HG02884 (cell line): ENCODE data around the gene TFDP2.
"Not testable (repeated sequence)": the region's sequence is repeated elsewhere in the genome, so short reads cannot be mapped to it uniquely, and the experiment has no call there.

Source experiments
- ATAC-seq: cut with Tn5 transposase; IDR thresholded peaks from one replicate; pipeline ENCODE4 v1.9.1; 2021; ENCODE audit warnings: mild to moderate bottlenecking, moderate library complexity; ENCODE audit not compliant: unreplicated experiment

Gene TFDP2, protein sequence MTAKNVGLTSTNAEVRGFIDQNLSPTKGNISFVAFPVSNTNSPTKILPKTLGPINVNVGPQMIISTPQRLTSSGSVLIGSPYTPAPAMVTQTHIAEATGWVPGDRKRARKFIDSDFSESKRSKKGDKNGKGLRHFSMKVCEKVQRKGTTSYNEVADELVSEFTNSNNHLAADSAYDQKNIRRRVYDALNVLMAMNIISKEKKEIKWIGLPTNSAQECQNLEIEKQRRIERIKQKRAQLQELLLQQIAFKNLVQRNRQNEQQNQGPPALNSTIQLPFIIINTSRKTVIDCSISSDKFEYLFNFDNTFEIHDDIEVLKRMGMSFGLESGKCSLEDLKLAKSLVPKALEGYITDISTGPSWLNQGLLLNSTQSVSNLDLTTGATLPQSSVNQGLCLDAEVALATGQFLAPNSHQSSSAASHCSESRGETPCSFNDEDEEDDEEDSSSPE

DNA sequence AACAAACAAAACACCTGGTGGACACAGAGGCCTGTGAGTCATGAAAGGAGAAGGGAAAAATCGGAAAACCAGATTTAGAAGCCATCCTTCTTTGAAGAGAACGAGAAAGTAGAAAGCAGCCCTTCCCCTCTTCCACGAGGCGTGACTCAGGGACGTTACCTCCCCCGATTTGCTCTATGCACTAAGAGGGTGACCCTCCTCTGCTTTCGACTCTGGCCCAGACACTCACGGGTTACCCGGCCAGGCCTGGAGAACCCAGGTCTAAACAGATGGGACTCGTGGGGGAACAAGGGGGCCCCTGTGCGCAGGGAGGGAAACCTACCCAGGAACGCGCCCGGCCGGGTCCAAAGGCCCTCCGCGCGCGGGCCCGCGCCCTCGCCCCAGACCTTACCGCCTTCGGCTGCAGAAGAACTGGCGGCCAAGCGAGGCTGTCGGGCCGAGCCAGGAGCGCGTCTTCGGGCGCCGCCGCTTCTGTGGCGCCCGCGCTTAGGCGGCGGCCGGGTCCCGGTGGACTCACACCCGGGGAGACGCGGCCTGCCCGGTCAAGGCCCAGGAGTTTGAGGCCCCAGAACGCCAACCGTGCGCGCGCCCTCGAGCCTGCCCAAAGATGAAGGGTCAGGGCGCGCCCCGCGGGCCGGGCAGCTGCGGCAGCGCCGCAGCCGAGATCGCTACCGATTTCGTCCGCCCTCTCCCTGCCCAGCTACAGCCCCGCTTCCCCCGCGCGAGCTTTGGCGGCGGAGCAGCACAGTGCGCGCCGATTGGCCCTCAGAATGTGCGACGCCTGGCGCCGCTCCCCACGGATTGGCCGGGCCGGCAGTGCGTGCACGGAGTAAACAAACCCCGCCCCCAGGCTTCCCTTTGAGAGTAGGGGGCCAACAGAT lies at the start of gene TFDP2:
Gene TFDP2, minus strand, starts transcription at position 753 of the 881 bp plus-strand sequence. CDS start 47,795 bp downstream, outside the sequence.
- peak; percentile 99 for ATAC-seq

DNA sequence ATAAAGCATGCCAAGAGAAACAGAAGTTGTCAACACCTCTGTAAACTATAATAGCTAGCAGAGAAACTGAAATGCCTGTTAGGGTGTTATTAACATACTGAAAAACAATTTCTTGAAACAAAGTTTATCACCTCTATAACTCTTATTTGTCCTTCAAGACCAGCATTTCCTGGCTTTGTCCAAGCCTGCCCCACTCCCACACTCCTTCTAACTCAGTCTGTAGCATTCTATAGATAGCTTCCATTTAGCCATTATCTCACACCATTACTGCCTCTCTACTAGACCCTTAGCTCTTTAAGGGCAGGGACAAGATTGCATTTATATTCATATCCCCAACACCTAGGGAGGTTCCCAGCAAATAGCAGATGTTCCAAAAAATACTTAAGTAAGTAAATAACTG lies 39.5 kb upstream of the TFDP2 start:
- no peak for ATAC-seq

DNA sequence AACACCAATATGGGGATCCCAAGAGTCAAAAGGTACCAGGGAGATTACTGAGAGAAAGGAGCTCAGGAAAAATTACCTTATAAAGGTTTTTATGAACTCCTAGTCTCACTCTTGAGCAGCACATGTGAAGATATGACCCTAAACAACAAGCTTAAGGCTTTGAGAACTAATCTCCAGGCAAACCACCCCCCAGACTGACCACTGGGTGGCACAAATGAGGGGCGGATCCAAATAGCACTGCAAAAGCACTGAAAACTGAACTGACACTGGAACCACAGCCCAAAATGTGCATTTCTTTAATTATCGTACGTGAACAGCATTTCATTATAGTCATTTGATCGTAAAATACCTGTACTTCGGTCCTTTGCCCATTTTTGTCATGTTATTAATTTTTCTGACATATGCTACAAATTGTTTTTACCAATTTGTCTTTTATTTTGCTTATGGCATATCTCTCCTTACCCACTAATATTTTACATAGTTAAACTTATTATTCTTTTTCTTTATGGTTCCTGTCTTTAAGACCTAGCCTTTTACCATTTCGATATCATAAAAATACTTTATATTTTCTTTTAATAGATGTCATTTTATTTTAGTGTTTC lies 31.5 kb upstream of the TFDP2 start:
- no peak for ATAC-seq

DNA sequence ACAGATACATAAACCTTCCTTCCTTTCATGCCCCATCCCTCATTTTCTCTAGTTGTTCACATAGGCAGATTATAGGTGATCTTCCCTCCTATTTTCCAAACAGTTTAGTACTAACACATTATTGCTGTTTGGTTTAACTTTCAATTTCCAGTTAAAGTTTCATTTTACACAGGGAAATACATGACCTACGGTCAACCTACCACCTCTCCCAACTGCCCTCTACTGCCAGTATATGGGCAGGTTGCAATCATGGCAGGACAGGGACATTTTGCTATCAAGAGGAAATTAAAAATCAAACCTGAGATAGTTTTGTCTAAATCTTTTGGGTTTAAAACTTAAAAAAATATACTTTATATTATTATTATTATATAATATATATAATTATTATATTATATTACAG lies 26.1 kb upstream of the TFDP2 start:
- ATAC-seq, result no peak

DNA sequence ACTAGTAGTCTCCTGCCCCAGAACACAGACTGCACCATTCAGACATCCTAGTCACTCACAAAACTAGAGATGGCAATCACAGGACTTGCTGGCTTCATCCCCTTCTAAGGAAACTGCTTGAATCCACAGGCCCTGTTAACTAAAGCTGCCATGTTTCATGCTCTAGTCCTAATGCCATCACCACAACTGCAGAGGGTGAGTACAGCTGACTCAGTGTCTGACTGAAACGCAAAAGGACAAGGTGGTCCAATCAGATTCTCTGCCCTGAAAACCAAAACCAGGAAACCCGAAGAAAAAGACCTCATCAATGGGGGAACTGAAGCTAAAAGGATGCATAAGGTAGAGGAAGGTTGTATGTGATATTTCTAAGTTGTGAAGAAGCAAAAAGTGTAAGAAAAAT lies 25.2 kb upstream of the TFDP2 start:
- no peak for ATAC-seq

DNA sequence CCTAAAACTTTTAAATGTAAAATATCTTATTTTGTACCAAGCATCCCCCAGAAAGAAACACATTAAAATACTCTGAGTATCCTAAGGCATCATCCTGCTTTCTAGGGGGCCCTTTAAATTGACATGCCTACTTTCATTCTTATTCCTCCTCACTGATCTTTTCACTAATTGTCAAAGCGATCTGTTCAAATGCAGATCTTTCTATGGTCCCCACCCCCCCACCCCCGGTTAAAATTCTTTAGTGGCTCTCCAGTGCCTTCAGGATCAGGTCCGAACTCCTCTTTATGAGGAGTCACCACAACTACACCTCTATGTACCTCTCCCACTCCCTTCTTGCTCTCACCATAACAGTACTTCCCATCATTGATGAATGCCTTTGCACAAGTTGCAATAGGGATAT lies 19.2 kb upstream of the TFDP2 start:
- ATAC-seq, result no peak

DNA sequence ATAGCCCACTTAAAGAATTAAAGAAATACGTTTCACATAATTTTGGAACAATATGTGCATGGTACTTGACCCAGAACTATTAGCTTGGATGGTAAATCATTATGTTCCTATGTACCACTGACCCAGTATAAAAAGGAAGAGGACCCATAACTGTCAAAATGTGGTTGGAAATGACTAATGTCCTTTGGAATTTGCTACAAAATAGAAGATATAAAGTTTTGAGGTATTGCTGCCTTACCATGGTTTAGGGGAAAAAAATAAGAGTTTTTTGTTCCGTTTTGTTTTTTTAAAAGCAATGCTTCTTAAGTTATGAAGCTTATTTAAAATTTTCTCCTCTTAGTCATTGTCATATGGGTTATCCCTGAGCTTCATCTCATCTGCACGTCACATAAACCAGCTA lies 15.8 kb upstream of the TFDP2 start:
- ATAC-seq, result no peak

DNA sequence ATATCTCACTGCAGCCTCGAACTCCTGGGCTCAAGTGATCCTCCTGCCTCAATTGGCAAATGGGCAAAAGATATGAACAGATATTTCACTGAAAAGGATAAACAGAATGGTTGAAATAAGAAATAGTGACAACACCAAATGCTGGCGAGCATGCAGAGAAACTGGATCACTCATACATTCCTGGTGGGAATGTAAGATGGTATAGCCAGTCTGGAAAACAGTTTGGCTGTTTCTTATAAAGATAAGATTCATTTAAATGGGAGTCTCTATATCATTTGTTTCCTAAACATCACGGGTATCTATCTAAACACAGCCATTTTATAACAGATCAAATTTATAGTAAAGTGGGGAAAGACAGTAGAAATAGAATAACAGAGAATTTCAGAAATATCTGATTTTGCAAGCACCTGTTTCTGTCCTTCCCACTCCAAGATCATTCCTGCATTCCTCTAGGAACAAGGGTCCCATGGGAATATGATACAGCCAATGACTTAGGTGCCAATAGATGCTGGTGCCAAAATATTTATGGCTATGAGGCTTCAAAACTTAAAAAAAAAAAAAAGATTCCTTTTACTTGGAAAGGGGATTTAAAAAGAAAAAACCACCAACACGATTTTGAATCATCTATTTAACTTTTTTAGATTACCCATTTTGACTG lies 9.9 kb upstream of the TFDP2 start:
- no peak for ATAC-seq

DNA sequence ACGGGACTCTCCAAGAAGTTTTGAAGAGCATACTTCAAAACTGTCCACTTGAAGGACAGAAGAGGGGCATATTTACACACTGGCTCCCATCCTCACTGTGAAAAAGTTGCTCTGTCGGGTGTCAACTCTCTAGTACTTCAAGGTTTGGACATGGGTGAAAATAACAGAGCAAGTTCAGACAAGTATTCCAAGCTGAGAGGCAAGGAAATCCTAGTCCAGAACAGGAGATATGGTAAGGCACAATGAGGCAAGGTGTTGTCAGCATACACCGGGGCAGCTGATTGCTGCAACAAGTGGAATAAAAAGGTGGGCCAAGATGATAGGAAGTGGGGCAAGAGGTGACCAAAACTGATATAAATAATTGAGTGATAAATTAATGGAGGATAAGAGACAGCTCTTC lies 4.8 kb upstream of the TFDP2 start:
- no peak for ATAC-seq

DNA sequence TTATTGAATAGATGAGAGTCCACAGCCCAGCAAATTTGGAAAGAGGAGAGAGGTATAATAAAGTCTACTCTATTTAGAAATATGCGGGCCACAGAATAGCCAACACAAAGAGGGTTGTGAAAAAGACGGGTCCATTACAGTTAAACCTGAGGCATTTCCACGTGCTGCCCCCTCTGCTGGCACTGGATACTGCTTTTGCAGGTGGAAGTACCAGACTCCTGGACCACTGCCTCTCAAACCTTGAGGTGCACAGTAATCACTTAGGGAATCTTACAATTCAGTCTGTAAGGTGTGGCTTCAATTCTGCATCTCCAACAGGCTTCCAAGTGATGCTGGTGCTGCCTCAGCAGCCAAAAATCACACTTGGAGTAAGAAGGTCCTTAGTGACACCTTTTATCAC lies 3.0 kb upstream of the TFDP2 start:
- ATAC-seq, result no peak

DNA sequence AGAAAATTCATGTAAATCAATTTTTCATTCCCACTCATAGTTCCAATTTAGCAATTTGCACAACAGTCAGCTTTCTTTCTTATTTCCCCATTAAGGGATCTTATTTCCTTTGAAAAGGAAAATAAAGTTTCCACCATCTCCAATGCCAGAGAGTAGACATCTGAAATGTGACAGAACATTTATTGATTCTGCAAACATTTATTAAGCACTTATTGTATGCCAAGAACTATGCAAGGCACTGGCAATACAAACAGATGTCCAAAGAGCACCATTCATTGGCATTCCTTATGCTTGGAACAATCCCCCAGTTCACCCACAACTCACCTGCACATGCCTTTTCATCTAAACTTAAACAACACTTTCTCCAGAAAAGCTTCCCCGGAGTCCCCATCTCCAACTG lies 2.5 kb upstream of the TFDP2 start:
- ATAC-seq, result no peak

DNA sequence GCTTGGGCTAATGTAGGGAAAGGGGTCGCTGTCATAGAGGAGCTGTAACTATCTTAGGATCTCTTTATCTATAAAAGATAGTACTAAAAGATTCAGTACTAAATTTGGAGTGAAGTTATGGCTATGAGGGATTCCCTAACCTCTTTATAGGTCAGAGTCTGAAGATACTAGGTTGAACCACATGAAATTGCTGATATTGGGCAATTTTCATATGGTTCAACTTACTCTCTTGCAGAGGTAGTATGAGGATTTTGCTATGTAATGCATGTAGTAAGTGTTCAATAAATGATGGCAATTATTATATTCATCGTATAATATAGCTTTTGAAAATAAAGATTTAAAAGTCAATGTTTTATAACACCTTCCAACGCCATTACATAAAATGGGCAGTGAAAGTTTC lies 1.9 kb upstream of the TFDP2 start:
- no peak for ATAC-seq

DNA sequence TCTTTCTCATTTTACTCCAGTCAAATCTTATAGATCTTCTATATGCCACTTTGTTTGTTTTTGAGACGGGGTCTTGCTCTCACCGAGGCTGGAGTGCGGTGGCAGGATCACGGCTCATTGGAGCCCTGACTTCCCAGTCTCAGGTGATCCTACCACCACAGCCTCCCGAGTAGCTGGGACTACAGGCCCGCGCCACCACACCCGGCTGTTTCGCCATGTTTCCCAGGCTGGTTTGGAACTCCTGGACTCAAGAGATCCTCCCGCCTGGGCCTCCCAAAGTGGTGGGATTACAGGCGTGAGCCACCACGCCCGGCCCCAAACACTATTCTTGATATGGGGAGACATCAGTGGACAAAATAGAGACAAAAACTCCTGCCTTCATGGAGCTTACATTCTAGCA lies 927 bp upstream of the TFDP2 start:
- no peak for ATAC-seq

DNA sequence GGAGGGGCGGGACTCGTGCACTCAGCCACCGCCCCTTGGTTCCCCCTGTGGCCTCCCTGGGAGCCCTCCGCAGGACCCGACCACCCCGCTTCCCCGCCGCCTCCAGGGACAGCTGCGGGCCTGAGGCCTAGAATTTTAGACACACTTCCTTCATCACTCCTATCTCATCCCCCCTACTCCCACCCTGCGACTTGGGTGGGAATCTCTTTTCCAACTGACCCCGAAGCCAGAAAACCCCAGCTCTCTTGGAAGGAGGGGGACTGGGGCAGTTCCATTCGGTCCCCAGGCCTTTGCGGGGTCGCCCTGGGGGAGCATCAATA lies 289 bp upstream of the TFDP2 start:
- ATAC-seq, result no peak

DNA sequence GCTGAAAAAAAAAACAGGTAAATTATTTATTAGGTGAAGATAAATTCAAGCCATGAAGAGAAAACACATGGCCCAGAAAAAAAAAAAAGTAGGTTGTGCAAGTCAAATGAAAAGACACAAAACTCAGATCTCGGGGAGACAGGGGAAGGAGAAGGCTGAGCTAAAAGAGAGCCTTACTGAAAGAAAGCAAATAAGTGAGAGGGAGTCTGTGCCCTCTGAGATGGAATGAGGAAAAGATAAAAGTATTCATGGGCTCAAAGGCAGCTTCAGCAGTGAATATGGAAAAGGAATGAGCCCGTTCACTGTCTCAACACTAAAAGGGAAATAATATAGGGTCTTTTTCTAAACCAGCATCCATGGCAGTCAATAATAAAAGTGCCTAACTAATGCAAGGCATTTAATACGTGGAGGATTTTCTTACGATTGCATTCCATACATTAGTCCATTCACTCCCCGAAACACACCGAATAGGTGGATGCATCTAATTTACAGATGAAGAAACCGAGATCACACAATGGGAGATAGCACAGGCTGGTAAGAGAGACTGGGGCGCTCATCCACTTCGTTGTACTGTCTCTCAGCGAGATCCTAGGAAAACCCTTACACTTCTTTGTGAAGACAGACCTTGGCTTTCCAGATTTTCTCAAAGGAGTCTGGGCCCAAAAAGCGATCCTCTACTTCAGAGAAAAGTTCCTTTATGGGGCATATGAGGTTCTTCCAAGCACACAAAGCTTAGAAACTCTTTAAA lies 1.1 kb downstream of the TFDP2 start:
- ATAC-seq, result no peak

DNA sequence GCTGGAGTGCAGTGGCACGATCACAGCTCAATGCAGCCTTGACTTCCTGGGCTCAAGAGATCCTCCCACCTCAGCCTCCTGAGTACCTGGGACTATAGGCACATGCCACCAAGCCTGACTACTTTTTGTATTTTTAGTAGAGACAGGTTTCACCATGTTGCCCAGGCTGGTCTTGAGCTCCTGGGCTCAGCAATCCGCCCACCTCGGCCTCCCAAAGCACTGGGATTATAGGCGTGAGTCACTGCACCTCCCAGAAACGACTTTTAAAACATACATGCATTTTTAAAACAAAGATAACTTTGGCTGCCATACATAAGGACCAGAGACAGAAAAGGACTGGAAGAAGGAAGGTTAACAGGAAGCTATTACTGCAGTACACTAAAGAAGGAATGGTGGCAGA lies 4.8 kb downstream of the TFDP2 start:
- ATAC-seq, result not testable (repeated sequence)

DNA sequence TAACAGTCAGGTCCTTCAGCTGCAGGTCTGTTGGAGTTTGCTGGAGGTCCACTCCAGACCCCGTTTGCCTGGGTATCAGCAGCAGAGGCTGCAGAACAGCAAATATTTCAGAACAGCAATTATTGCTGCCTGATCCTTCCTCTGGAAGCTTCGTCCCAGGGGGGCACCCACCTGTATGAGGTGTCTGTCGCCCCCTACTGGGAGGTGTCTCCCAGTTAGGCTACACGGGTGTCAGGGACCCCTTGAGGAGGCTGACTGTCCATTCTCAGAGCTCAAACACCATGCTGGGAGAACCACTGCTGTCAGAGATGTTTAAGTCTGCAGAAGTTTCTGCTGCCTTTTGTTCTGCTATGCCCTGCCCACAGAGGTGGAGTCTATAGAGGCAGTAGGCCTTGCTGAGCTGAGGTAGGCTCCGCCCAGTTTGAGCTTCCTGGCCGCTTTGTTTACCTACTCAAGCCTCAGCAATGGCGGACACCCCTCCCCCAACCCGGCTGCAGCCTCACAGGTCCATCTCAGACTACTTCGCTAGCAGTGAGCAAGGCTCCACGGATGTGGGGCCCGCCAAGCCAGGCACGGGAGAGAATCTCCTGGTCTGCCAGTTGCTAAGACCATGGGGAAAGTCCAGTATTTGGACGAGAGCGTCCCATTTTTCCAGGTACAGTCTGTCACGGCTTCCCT lies 8.6 kb downstream of the TFDP2 start:
- ATAC-seq, result not testable (repeated sequence)

DNA sequence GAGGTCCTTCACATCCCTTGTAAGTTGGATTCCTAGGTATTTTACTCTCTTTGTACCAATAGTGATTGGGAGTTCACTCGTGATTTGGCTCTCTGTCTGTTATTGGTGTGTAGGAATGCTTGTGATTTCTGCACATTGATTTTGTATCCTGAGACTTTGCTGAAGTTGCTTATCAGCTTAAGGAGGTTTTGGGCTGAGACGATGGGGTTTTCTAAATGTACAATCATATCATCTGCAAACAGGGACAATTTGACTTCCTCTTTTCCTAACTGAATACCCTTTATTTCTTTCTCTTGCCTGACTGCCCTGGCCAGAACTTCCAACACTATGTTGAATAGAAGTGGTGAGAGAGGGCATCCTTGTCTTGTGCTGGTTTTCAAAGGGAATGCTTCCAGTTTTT lies 12.3 kb downstream of the TFDP2 start:
- not testable (repeated sequence) for ATAC-seq

DNA sequence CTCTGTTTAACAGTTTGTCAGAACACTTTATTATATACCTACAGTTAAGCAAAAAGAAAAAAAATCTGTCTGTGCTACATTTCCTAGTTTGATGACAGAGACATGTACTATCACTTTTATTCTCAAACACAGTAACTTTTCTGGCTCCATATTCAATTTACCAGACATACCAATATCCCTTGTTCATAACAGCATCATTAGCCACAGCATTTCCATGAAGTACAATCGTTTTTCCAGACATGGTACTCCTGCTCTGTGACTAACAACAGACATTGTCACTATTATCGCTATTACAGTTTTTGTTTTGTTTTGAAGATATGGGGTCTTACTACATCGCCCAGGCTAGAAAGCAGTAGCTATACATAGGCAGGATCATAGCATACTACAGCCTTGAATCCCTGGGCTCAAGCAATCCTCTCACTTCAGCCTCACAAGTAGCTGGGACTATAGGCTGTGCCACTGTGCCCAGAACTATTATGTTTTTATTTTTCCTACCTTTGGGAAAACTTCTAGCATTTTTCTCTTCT lies 14.5 kb downstream of the TFDP2 start:
- no peak for ATAC-seq
